ENCODE results near the gene HLA-DQA1.
"Not testable (repeated sequence)": the region's sequence is repeated elsewhere in the genome, so short reads cannot be mapped to it uniquely, and the experiment has no call there.

DNA sequence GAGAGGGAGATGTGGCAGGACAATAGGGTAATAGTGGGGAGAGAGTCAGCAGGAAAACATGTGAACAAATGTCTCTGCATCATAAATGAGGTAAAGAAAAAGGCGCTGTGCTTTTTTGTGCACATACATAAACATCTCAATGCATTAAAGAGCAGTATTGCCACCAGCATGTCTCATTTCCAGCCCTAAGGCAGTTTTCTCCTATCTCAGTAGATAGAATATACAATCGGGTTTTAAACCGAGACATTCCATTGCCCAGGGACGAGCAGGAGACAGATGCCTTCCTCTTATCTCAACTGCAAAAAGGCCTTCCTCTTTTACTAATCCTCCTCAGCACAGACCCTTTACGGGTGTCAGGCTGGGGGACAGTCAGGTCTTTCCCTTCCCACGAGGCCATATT, 20.1 kb downstream of the HLA-DQA1 start:
- TF ChIP-seq, protein P1, sequence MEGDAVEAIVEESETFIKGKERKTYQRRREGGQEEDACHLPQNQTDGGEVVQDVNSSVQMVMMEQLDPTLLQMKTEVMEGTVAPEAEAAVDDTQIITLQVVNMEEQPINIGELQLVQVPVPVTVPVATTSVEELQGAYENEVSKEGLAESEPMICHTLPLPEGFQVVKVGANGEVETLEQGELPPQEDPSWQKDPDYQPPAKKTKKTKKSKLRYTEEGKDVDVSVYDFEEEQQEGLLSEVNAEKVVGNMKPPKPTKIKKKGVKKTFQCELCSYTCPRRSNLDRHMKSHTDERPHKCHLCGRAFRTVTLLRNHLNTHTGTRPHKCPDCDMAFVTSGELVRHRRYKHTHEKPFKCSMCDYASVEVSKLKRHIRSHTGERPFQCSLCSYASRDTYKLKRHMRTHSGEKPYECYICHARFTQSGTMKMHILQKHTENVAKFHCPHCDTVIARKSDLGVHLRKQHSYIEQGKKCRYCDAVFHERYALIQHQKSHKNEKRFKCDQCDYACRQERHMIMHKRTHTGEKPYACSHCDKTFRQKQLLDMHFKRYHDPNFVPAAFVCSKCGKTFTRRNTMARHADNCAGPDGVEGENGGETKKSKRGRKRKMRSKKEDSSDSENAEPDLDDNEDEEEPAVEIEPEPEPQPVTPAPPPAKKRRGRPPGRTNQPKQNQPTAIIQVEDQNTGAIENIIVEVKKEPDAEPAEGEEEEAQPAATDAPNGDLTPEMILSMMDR (IDR thresholded peaks at IDR 0.05; ENCODE audit: insufficient read depth, low read length, poor library complexity, severe bottlenecking), result not testable (repeated sequence)
- not testable (repeated sequence) for TF ChIP-seq EZH2phosphoT487 (conservative IDR thresholded peaks at IDR 0.05; ENCODE audit: low read length)
